Measurements from ENCODE around the gene CD6. TPM values are rescaled to one million over a fixed set of nuclear protein-coding genes. Genes with fewer than 3 reads are reported as not detected.

The CD6 gene
- total and polyA plus RNA-seq, 10 of the 15 experiments (the other 5 are each of a cell fraction or from before 2014, with no cell fraction given), result 0.37 to 17.6 (median 6.2) TPM

DNA sequence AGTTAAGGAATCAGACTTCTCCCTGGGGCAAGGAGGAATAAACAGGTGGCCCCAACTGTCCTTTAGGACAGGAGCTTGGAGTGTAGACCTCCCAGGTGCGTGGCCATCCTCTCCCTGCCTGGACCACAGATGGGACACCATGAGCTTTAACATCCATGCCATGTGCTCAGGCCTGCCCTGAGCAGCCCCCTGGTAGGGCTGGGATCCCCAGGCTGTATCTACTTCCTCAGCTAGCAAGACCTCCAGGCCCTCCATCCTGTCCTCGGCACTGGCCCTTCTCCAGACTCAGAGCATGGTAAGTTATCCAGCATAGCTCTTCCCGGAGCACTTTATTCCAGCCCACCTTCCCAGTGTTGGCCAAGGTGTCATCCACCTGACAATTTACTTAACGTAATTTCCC lies 5.7 kb downstream of the CD6 start (continued):
- no peak for TF ChIP-seq EGR1 (IDR thresholded peaks at IDR 0.05; ENCODE audit: borderline replicate concordance in 1 of 2, low read depth in 2 of 2, low read length in 2 of 2)
- no peak for TF ChIP-seq ASH2L (IDR thresholded peaks at IDR 0.05; ENCODE audit: borderline replicate concordance, low read depth)

GRCh38 chr11:60977836-60978235 lies 6.4 kb downstream of the CD6 start:
- H3K27me3 ChIP-seq (replicated peaks in 1 of 2; ENCODE audit: control insufficient read depth in 2 of 2, insufficient read depth in 2 of 2, low read length in 1 of 2), result no peaks in the 10 kb centered on the region
- no peak for FAIRE-seq
- ChIA-PET RAD21 (ENCODE audit: unreplicated experiment) (interaction anchor here (1.5 to 2.0 kb wide), 2 partner anchors 8 to 209 kb away, joined by 5 to 6 read pairs; no protein-coding TSS in a partner anchor), SMC1A (ENCODE audit: uncharacterized antibody, unreplicated experiment) (interaction anchor here (0.9 to 1.8 kb wide), 4 partner anchors 8 to 115 kb away, joined by 3 to 7 read pairs (median 6); no protein-coding TSS in a partner anchor), CTCF (interaction anchor here (1.0 to 1.8 kb wide), 3 partner anchors 63 to 209 kb away, joined by 3 to 8 read pairs (median 7); no protein-coding TSS in a partner anchor), POLR2A (no interaction called here)
- no peaks in the 10 kb centered on the region for H4K20me1 ChIP-seq (ENCODE audit: control insufficient read depth, insufficient read depth)
- H3K36me3 ChIP-seq (ENCODE audit: control insufficient read depth in 2 of 2, insufficient read depth in 2 of 2, low read length in 1 of 2), result no peaks in the 10 kb centered on the region
- no peak overlapping the region for H3K4me3 ChIP-seq
- intact Hi-C loops (cut with micrococcal nuclease; ENCODE audit: unreplicated experiment) (no loop called here), in situ Hi-C loops (cut with MboI) (no loop called here)
- H3K9ac ChIP-seq (ENCODE audit: control insufficient read depth, insufficient read depth, low read length), result no peak overlapping the region
- H3K4me2 ChIP-seq (ENCODE audit: control insufficient read depth, insufficient read depth), result no peak overlapping the region
- no TSS peak for BruUV-seq (replicated peaks)
- no peak overlapping the region for H2AFZ ChIP-seq (ENCODE audit: control insufficient read depth, low read depth, low read length)
- DNase-seq (ENCODE audit: low read depth, low spot score), result no peak
- H3K4me1 ChIP-seq (ENCODE audit: control insufficient read depth, insufficient read depth, low read length), result no peaks in the 10 kb centered on the region
- H3K79me2 ChIP-seq (ENCODE audit: control insufficient read depth, insufficient read depth, low read length), result no peaks in the 10 kb centered on the region
- no peaks in the 10 kb centered on the region for H3K9me3 ChIP-seq (replicated peaks; ENCODE audit: control insufficient read depth, insufficient read depth, low read length)
- no peak overlapping the region for H3K27ac ChIP-seq (ENCODE audit: control insufficient read depth, insufficient read depth)
- ATAC-seq, result no peak
- no peak for TF ChIP-seq CHD4 (IDR thresholded peaks at IDR 0.05)
- TF ChIP-seq HDGF (IDR thresholded peaks at IDR 0.05), result no peak
- TF ChIP-seq BCL11A (IDR thresholded peaks at IDR 0.05; ENCODE audit: low read depth, low read length), result no peak
- no peak for TF ChIP-seq TAF1 (IDR thresholded peaks at IDR 0.05; ENCODE audit: borderline replicate concordance, low read depth, low read length)
- no peak for TF ChIP-seq MEF2B (IDR thresholded peaks at IDR 0.05; ENCODE audit: partially characterized antibody, poor library complexity, severe bottlenecking)
- TF ChIP-seq SMAD5 (IDR thresholded peaks at IDR 0.05; ENCODE audit: low read depth), result no peak
- TF ChIP-seq ETV6 (conservative IDR thresholded peaks at IDR 0.05 in 1 of 2, IDR thresholded peaks at IDR 0.05 in 1 of 2; ENCODE audit: borderline replicate concordance in 1 of 2, low read depth in 1 of 2), result no peak
- TF ChIP-seq ZBTB40 (IDR thresholded peaks at IDR 0.05; ENCODE audit: borderline replicate concordance), result no peak
- no peak for TF ChIP-seq NR2C2 (IDR thresholded peaks at IDR 0.05; ENCODE audit: borderline replicate concordance, control insufficient read depth, insufficient read length, low read depth)
- no peak for TF ChIP-seq MYB (IDR thresholded peaks at IDR 0.05; ENCODE audit: borderline replicate concordance, low read depth, low read length)
- TF ChIP-seq TARDBP (IDR thresholded peaks at IDR 0.05; ENCODE audit: borderline replicate concordance), result no peak
- no peak for TF ChIP-seq NKRF (conservative IDR thresholded peaks at IDR 0.05)
- no peak for TF ChIP-seq WRNIP1 (IDR thresholded peaks at IDR 0.05; ENCODE audit: borderline replicate concordance, low read depth, low read length)
- no peak for TF ChIP-seq KLF5 (IDR thresholded peaks at IDR 0.05; ENCODE audit: partially characterized antibody)
